IMR-90 (cell line): ENCODE measurements around the gene LRP1-AS. TPM values are rescaled to one million over a fixed set of nuclear protein-coding genes. Genes with fewer than 3 reads are reported as not detected.

Experiments used
- ATAC-seq: fragments of 200-7000 bp; cut with Tn5 transposase; 2 replicates; pipeline ENCODE4 v1.9.1; 2020; ENCODE audit warnings: low read depth, mild to moderate bottlenecking, moderate library complexity
- BruUV-seq: library from RNA; stranded (reverse); fragments of 400-500 nt; replicated peaks from 2 replicates; lab custom pipeline; 2021; lab: Mats Ljungman, UMichigan
- CTCF ChIA-PET: fragments of 300-600 bp; formaldehyde crosslinking; extraction: SDS; loops from one replicate; lab custom pipeline; 2021; ENCODE audit warnings: antibody characterized with exemption; lab: Yijun Ruan, JAX
- POLR2A ChIA-PET: fragments of 300-600 bp; sonication (Branson Sonifier 250); formaldehyde crosslinking; loops from one replicate; lab custom pipeline; 2022; ENCODE audit warnings: antibody characterized with exemption; ENCODE audit not compliant: unreplicated experiment; lab: Charles Lee
- DNase-seq: peaks from one replicate; pipeline ENCODE4 v3.0.0; 2013
- H2AFZ ChIP-seq: replicated peaks from 2 replicates; pipeline ENCODE3; 2013; ENCODE audit warnings: low read length, mild to moderate bottlenecking; ENCODE audit not compliant: poor library complexity
- H2AK5ac ChIP-seq: 2 replicates; pipeline ENCODE4 v1.6.1; 2013; ENCODE audit warnings: low read depth, low read length, inconsistent platforms
- H2AK9ac ChIP-seq: replicated peaks from 2 replicates; pipeline ENCODE3; 2013; ENCODE audit warnings: mild to moderate bottlenecking, low read depth, low read length, moderate library complexity; ENCODE audit not compliant: poor library complexity
- H2BK120ac ChIP-seq: 2 replicates; pipeline ENCODE4 v1.6.1; 2013; ENCODE audit warnings: low read depth, low read length, inconsistent platforms
- H2BK15ac ChIP-seq: 3 replicates; pipeline ENCODE4 v1.6.1; 2013; ENCODE audit warnings: low read depth, low read length, inconsistent platforms
- H2BK20ac ChIP-seq: 2 replicates; pipeline ENCODE4 v1.6.1; 2013; ENCODE audit warnings: low read depth, mild to moderate bottlenecking, inconsistent platforms, low read length, moderate library complexity
- H2BK5ac ChIP-seq: 2 replicates; pipeline ENCODE4 v1.6.1; 2013; ENCODE audit warnings: mild to moderate bottlenecking, low read depth, low read length, inconsistent platforms; ENCODE audit not compliant: poor library complexity, severe bottlenecking
- H3K14ac ChIP-seq: replicated peaks from 2 replicates; pipeline ENCODE4 v1.6.1; 2013; ENCODE audit warnings: low read depth, low read length, inconsistent platforms
- H3K18ac ChIP-seq: 2 replicates; pipeline ENCODE4 v1.6.1; 2013; ENCODE audit warnings: low read depth, low read length, control low read depth
- H3K23ac ChIP-seq: 2 replicates; pipeline ENCODE4 v1.6.1; 2013; ENCODE audit warnings: low read depth, low read length, inconsistent platforms
- H3K27ac ChIP-seq: 2 replicates; pipeline ENCODE4 v1.5.1; 2013; ENCODE audit warnings: mild to moderate bottlenecking, control low read depth, low read length; ENCODE audit not compliant: insufficient read depth
- H3K27me3 ChIP-seq: 2 replicates; pipeline ENCODE4 v1.6.1; 2013; ENCODE audit warnings: low read length; ENCODE audit not compliant: control insufficient read depth, insufficient read depth
- H3K36me3 ChIP-seq: 2 replicates; pipeline ENCODE4 v1.6.1; 2013; ENCODE audit warnings: low read length, mixed read lengths; ENCODE audit not compliant: control insufficient read depth, insufficient read depth
- H3K4ac ChIP-seq: 2 replicates; pipeline ENCODE4 v1.6.1; 2013; ENCODE audit warnings: low read depth, low read length, inconsistent platforms
- H3K4me1 ChIP-seq: 2 replicates; pipeline ENCODE4 v1.6.1; 2013; ENCODE audit warnings: low read length, mixed read lengths; ENCODE audit not compliant: control insufficient read depth, insufficient read depth
- H3K4me2 ChIP-seq: 2 replicates; pipeline ENCODE4 v1.6.1; 2013; ENCODE audit warnings: low read depth, mild to moderate bottlenecking, control low read depth, low read length, moderate library complexity
- H3K4me3 ChIP-seq: 2 replicates; pipeline ENCODE4 v1.5.1; 2013; ENCODE audit warnings: low read depth, mild to moderate bottlenecking, control low read depth, low read length, moderate library complexity; ENCODE audit not compliant: insufficient read depth
- H3K56ac ChIP-seq: 2 replicates; pipeline ENCODE4 v1.6.1; 2013; ENCODE audit warnings: low read length, inconsistent platforms; ENCODE audit not compliant: insufficient read depth; ENCODE audit errors: extremely low read depth
- H3K79me1 ChIP-seq, 2 experiments: 2 replicates each; pipeline ENCODE4 v1.6.1; 2013; ENCODE audit warnings: low read length in 2 of 2, inconsistent platforms in 1 of 2, low read depth in 1 of 2
- H3K9ac ChIP-seq: 2 replicates; pipeline ENCODE4 v1.6.1; 2013; ENCODE audit warnings: low read depth, low read length, control low read depth
- H3K9me1 ChIP-seq: 2 replicates; pipeline ENCODE4 v1.6.1; 2013; ENCODE audit warnings: low read length, inconsistent platforms; ENCODE audit not compliant: insufficient read depth
- H3K9me3 ChIP-seq: 2 replicates; pipeline ENCODE4 v1.6.1; 2013; ENCODE audit warnings: low read length; ENCODE audit not compliant: control insufficient read depth, insufficient read depth
- H4K20me1 ChIP-seq: 2 replicates; pipeline ENCODE4 v1.6.1; 2013; ENCODE audit warnings: low read length, inconsistent platforms; ENCODE audit not compliant: insufficient read depth
- H4K5ac ChIP-seq: 2 replicates; pipeline ENCODE4 v1.6.1; 2013; ENCODE audit warnings: mild to moderate bottlenecking, low read depth, low read length, control low read depth
- H4K8ac ChIP-seq, 2 experiments: 2 replicates each; pipeline ENCODE4 v1.6.1; 2013; ENCODE audit warnings: low read depth in 2 of 2, low read length in 2 of 2, control low read depth in 1 of 2, inconsistent platforms in 1 of 2
- H4K91ac ChIP-seq: 2 replicates; pipeline ENCODE4 v1.6.1; 2013; ENCODE audit warnings: low read depth, low read length, inconsistent platforms; ENCODE audit not compliant: insufficient read depth
- BHLHE40 ChIP-seq: fragments of 150-350 bp; IDR thresholded peaks from 2 replicates; pipeline ENCODE4 v1.6.1; 2016; ENCODE audit warnings: mild to moderate bottlenecking, low read depth, low read length
- CHD1 ChIP-seq: IDR thresholded peaks from 2 replicates; pipeline ENCODE4 v1.6.1; 2012; ENCODE audit warnings: low read depth, low read length, improper control_type of control experiment
- CTCF ChIP-seq: conservative IDR thresholded peaks from 2 replicates; pipeline ENCODE4 v1.5.1; 2012; ENCODE audit warnings: mild to moderate bottlenecking, low read depth, low read length, improper control_type of control experiment
- FOS ChIP-seq: fragments of 150-350 bp; IDR thresholded peaks from 2 replicates; pipeline ENCODE4 v1.6.1; 2016; ENCODE audit warnings: low read depth, low read length
- MAFK ChIP-seq: IDR thresholded peaks from 2 replicates; pipeline ENCODE4 v1.6.1; 2012; ENCODE audit warnings: low read depth, low read length, improper control_type of control experiment
- MXI1 ChIP-seq: IDR thresholded peaks from 2 replicates; pipeline ENCODE4 v1.6.1; 2012; ENCODE audit warnings: low read depth, mild to moderate bottlenecking, low read length, moderate library complexity, borderline replicate concordance
- NFE2L2 ChIP-seq: fragments of 150-350 bp; IDR thresholded peaks from 2 replicates; pipeline ENCODE4 v1.6.1; 2016; ENCODE audit warnings: low read depth, mild to moderate bottlenecking, low read length
- RAD21 ChIP-seq: IDR thresholded peaks from 2 replicates; pipeline ENCODE4 v1.6.1; 2012; ENCODE audit warnings: low read length, improper control_type of control experiment
- RFX5 ChIP-seq: IDR thresholded peaks from 2 replicates; pipeline ENCODE4 v1.8.0; 2012; ENCODE audit warnings: low read depth, mild to moderate bottlenecking, low read length, moderate library complexity
- USF2 ChIP-seq: fragments of 150-350 bp; IDR thresholded peaks from 2 replicates; pipeline ENCODE4 v1.6.1; 2017; ENCODE audit warnings: mild to moderate bottlenecking, antibody characterized with exemption, low read length, low read depth
- WGBS, 2 experiments: methylation state at CpG; one replicate each; pipeline versions ENCODE4 v1.1.5 to v1.1.7; 2013; ENCODE audit warnings: missing lambda C conversion rate in 2 of 2; ENCODE audit not compliant: insufficient read length in 1 of 2; ENCODE audit errors: extremely low coverage in 2 of 2; 5-methylcytosine and 5-hydroxymethylcytosine counted together
- dilution Hi-C: fragments of 300-500 bp; cut with HindIII; formaldehyde crosslinking; loops from one replicate; pipeline ENCODE4 v1.14.3; 2018; ENCODE audit warnings: low sequenced_read_pairs; ENCODE audit not compliant: unreplicated experiment
- in situ Hi-C: fragments of 300-500 bp; cut with MboI; formaldehyde crosslinking; loops from 3 replicates; pipeline ENCODE4 v1.14.3; 2019; ENCODE audit warnings: low sequenced_read_pairs, inconsistent platforms, mixed read lengths
- intact Hi-C: fragments of 100-400 bp; cut with micrococcal nuclease; formaldehyde crosslinking; loops from 2 replicates; pipeline ENCODE4 v1.10.0; 2022
- polyA plus RNA-seq, 3 experiments: library from polyadenylated mRNA; depleted of rRNA; stranded (reverse); fragments of >200 nt; gene quantifications; 2 replicates each; pipeline ENCODE4 v1.2.3, GENCODE V29; 2012; ENCODE audit warnings: low replicate concordance in 1 of 3
- total RNA-seq: library from RNA; depleted of rRNA; stranded (reverse); fragments of >200 nt; gene quantifications from 2 replicates; pipeline ENCODE4 v1.2.3, GENCODE V29; 2012

Gene LRP1-AS
- total and polyA plus RNA-seq, 2 of the 4 experiments (the other 2 are of a cell fraction): not detected

- Histone ChIP-seq H3K36me3 (peaks cover 60% of the 10 kb centered on the region), H3K14ac (no peak overlapping the region), H4K8ac (no peak overlapping the region), H2AK9ac (peak overlapping the region; percentile 22), H3K27me3 (no peaks in the 10 kb centered on the region), H3K4me2 (no peak overlapping the region), H2BK15ac (no peak overlapping the region), H2BK20ac (no peak overlapping the region), H3K9me1 (peaks cover 18% of the 10 kb centered on the region), H4K91ac (no peak overlapping the region), H3K79me1 (peaks cover 13 to 45% of the 10 kb centered on the region in 2 experiments), H3K23ac (no peak overlapping the region), H3K9me3 (no peaks in the 10 kb centered on the region), H3K56ac (no peak overlapping the region), H2AK5ac (no peak overlapping the region), H2BK120ac (no peak overlapping the region), H3K9ac (no peak overlapping the region), H2AFZ (no peak overlapping the region), H3K4ac (no peak overlapping the region), H3K27ac (no peak overlapping the region), H2BK5ac (no peak overlapping the region), H4K5ac (no peak overlapping the region), H3K4me1 (peaks cover 18% of the 10 kb centered on the region), H3K4me3 (no peak overlapping the region), H3K18ac (no peak overlapping the region), H4K20me1 (peaks cover 31% of the 10 kb centered on the region)
- no CpG with 5 or more reads among the region's 1 CpG for WGBS, 2 experiments
- BruUV-seq: no TSS peak
- intact Hi-C loops (no loop called here), dilution Hi-C loops (no loop called here), in situ Hi-C loops (no loop called here)
- CTCF ChIA-PET: no interaction called here
- DNase-seq (no peak), ATAC-seq (no peak)
- TF ChIP-seq NFE2L2: no peak
- no peak for TF ChIP-seq RAD21
- TF ChIP-seq CTCF: no peak
- TF ChIP-seq BHLHE40: no peak
- TF ChIP-seq MXI1: no peak
- no peak for TF ChIP-seq USF2
- TF ChIP-seq MAFK: no peak
- no peak for TF ChIP-seq FOS
- TF ChIP-seq RFX5: no peak
- TF ChIP-seq CHD1: no peak
- POLR2A ChIA-PET: interaction anchor here (1.2 kb wide), 1 partner anchor 8 kb away, joined by 3 read pairs; no protein-coding TSS in a partner anchor
Observed at GRCh38 chr12:57098546-57098945, 48.9 kb downstream of the LRP1-AS start.
